ENCODE measurements around the gene KRTAP19-4.
"Not testable (repeated sequence)": the region's sequence is repeated elsewhere in the genome, so short reads cannot be mapped to it uniquely, and the experiment has no call there.

- not testable (repeated sequence) for TF ChIP-seq CTCF (IDR thresholded peaks at IDR 0.05; ENCODE audit: poor library complexity, severe bottlenecking); RAD21 (conservative IDR thresholded peaks at IDR 0.05); REST (IDR thresholded peaks at IDR 0.05; ENCODE audit: borderline replicate concordance); TAF1 (IDR thresholded peaks at IDR 0.05; ENCODE audit: low read depth); EP300 (conservative IDR thresholded peaks at IDR 0.05; ENCODE audit: poor library complexity, severe bottlenecking); SMC3 (conservative IDR thresholded peaks at IDR 0.05; ENCODE audit: poor library complexity); POLR2AphosphoS5 (IDR thresholded peaks at IDR 0.05); EZH2 (IDR thresholded peaks at IDR 0.05; ENCODE audit: borderline replicate concordance, insufficient read depth, low read length, poor library complexity, severe bottlenecking); MXI1 (conservative IDR thresholded peaks at IDR 0.05; ENCODE audit: poor library complexity, severe bottlenecking)
Observed at GRCh38 chr21:30505621-30506205, 8.7 kb upstream of the KRTAP19-4 start.
